HepG2 (cell line): ENCODE data around the gene MXD3. TPM values are rescaled to one million over a fixed set of nuclear protein-coding genes. Genes with fewer than 3 reads are reported as not detected.

Source experiments
- ATAC-seq: fragments of 200-7000 bp; cut with Tn5 transposase; 3 replicates; pipeline ENCODE4 v1.9.1; 2020; ENCODE audit warnings: mild to moderate bottlenecking, moderate library complexity
- BruUV-seq: library from RNA; stranded (reverse); fragments of 400-500 nt; replicated peaks from 2 replicates; lab custom pipeline; 2021; lab: Mats Ljungman, UMichigan
- CTCF ChIA-PET: fragments of 300-600 bp; formaldehyde crosslinking; extraction: SDS; loops from one replicate; lab custom pipeline; 2021; ENCODE audit warnings: low total read pairs, inconsistent platforms, low intra/inter-chr PET ratio; lab: Yijun Ruan, JAX
- POLR2A ChIA-PET: fragments of 350-600 bp; sonication (Branson Sonifier 250); formaldehyde crosslinking; loops from one replicate; lab custom pipeline; 2020; ENCODE audit warnings: antibody characterized with exemption, inconsistent platforms; lab: Yijun Ruan, JAX
- DNase-seq: peaks from one replicate; pipeline ENCODE4 v3.0.0-alpha.2; 2015; ENCODE audit warnings: low spot score
- FAIRE-seq: peaks from 3 replicates; lab custom pipeline; 2011; peaks lifted over from hg19 to GRCh38; lab: Jason Lieb, UNC
- H2AFZ ChIP-seq: one replicate; pipeline ENCODE4 v1.6.1; 2011; ENCODE audit warnings: low read length, inconsistent platforms
- H3K27ac ChIP-seq: fragments of 300-600 bp; 3 replicates; pipeline ENCODE4 v1.8.0; 2011; ENCODE audit warnings: mixed run types, mild to moderate bottlenecking, mixed read lengths, low read length, inconsistent platforms; ENCODE audit not compliant: insufficient read depth; ENCODE audit errors: extremely low read length
- H3K27me3 ChIP-seq, 2 experiments: fragments of 200-600 bp in 1 of 2; 2 replicates in 1 of 2; 3 replicates in 1 of 2; pipeline versions ENCODE4 v1.6.0 to v1.8.0; 2011; ENCODE audit warnings: low read length in 2 of 2, mild to moderate bottlenecking in 2 of 2, moderate library complexity in 2 of 2, inconsistent platforms in 1 of 2; ENCODE audit not compliant: insufficient read depth in 2 of 2, control insufficient read depth in 1 of 2
- H3K36me3 ChIP-seq, 2 experiments: fragments of 200-600 bp in 1 of 2; replicated peaks in 1 of 2; 2 replicates in 1 of 2; 3 replicates in 1 of 2; pipeline versions ENCODE4 v1.5.1 to v1.8.0; 2011; ENCODE audit warnings: low read length in 2 of 2, inconsistent platforms in 1 of 2; ENCODE audit not compliant: insufficient read depth in 2 of 2, control insufficient read depth in 1 of 2
- H3K4me1 ChIP-seq: 2 replicates; pipeline ENCODE4 v1.5.1; 2012; ENCODE audit warnings: low read length, inconsistent platforms; ENCODE audit not compliant: insufficient read depth
- H3K4me2 ChIP-seq: 2 replicates; pipeline ENCODE4 v1.6.0; 2011; ENCODE audit warnings: low read depth, low read length, inconsistent platforms
- H3K4me3 ChIP-seq, 3 experiments: fragments of 200-600 bp in 1 of 3; sonication (generic), shearing (Covaris generic) in 1 of 3; replicated peaks in 1 of 3; 2 replicates each; pipeline ENCODE4 v1.5.1; 2011 to 2016; ENCODE audit warnings: low read length in 3 of 3, inconsistent platforms in 2 of 3, low read depth in 2 of 3, mild to moderate bottlenecking in 2 of 3, control low read depth in 1 of 3, mixed read lengths in 1 of 3; ENCODE audit not compliant: insufficient read depth in 1 of 3
- H3K79me2 ChIP-seq: one replicate; pipeline ENCODE4 v1.6.1; 2011; ENCODE audit warnings: low read length, inconsistent platforms; ENCODE audit not compliant: insufficient read depth
- H3K9ac ChIP-seq: 2 replicates; pipeline ENCODE4 v1.6.0; 2011; ENCODE audit warnings: mild to moderate bottlenecking, low read depth, low read length, inconsistent platforms; ENCODE audit not compliant: insufficient read depth
- H3K9me3 ChIP-seq: 2 replicates; pipeline ENCODE4 v1.5.1; 2012; ENCODE audit warnings: mild to moderate bottlenecking, low read length
- H4K20me1 ChIP-seq: 2 replicates; pipeline ENCODE4 v1.6.0; 2011; ENCODE audit warnings: inconsistent platforms, mild to moderate bottlenecking, low read length, moderate library complexity; ENCODE audit not compliant: insufficient read depth
- ATM ChIP-seq: fragments of 450-650 bp; IDR thresholded peaks from 2 replicates; pipeline ENCODE4 v1.7.1; 2017; ENCODE audit warnings: mild to moderate bottlenecking, borderline replicate concordance
- NFYC ChIP-seq: IDR thresholded peaks from 2 replicates; pipeline ENCODE4 v1.6.1; 2016; ENCODE audit warnings: missing genetic modification reagents, missing compliant biosample characterization
- ZBTB38 ChIP-seq: sonication (generic); formaldehyde crosslinking; IDR thresholded peaks from 2 replicates; pipeline ENCODE4 v1.5.1; 2020; ENCODE audit warnings: mild to moderate bottlenecking, missing genetic modification reagents
- ZNF3 ChIP-seq: IDR thresholded peaks from 2 replicates; pipeline ENCODE4 v1.7.0; 2017; ENCODE audit warnings: inconsistent platforms
- ZNF549 ChIP-seq: sonication (generic); formaldehyde crosslinking; IDR thresholded peaks from 2 replicates; pipeline ENCODE4 v1.5.0; 2020; ENCODE audit warnings: missing genetic modification reagents
- ZNF775 ChIP-seq: sonication (generic); formaldehyde crosslinking; IDR thresholded peaks from 2 replicates; pipeline ENCODE4 v1.4.0; 2020; ENCODE audit warnings: missing genetic modification reagents, mild to moderate bottlenecking, moderate library complexity, borderline replicate concordance
- WGBS: methylation state at CpG from one replicate; pipeline ENCODE4 v1.1.6; 2017; ENCODE audit warnings: low lambda C conversion rate; 5-methylcytosine and 5-hydroxymethylcytosine counted together
- in situ Hi-C: cut with HindIII; loops from 2 replicates; pipeline ENCODE4 v1.10.0; 2017; ENCODE audit warnings: low pct_unique_long_range_greater_than_20kb; ENCODE audit not compliant: extremely low pct_ligation_motif_present
- intact Hi-C: fragments of 100-400 bp; cut with micrococcal nuclease; formaldehyde crosslinking; loops from one replicate; pipeline ENCODE4 v1.10.0; 2022; ENCODE audit not compliant: unreplicated experiment
- polyA plus RNA-seq, 8 experiments: library from polyadenylated mRNA; depleted of rRNA in 3 of 8; stranded (reverse) in 7 of 8; unstranded in 1 of 8; fragments of >200 nt; fragmentation: Illumina TruSeq in 4 of 8; extraction: Trizol in 4 of 8; gene quantifications; 2 replicates each; pipeline versions ENCODE4 v1.2.1 to v1.2.3, GENCODE V29; 2011 to 2016; ENCODE audit warnings: low read depth in 4 of 8, missing spikeins in 1 of 8, mixed read lengths in 1 of 8; ENCODE audit not compliant: insufficient read depth in 1 of 8
- total RNA-seq, 5 experiments: library from RNA; depleted of rRNA; stranded (reverse); fragments of >200 nt; fragmentation: Illumina TruSeq; extraction: Trizol; gene quantifications; 2 replicates each; pipeline ENCODE4 v1.2.3, GENCODE V29; 2016; ENCODE audit warnings: low read depth in 1 of 5
- TF ChIP-seq, protein P1 (sequence below): fragments of 450-650 bp; IDR thresholded peaks from 2 replicates; pipeline ENCODE4 v1.6.1; 2016
- TF ChIP-seq, protein P2 (sequence below), 2 experiments: sonication (generic) in 1 of 2; formaldehyde crosslinking in 1 of 2; IDR thresholded peaks; 2 replicates each; pipeline versions ENCODE4 v1.5.1 to v1.6.1; 2011 to 2020; ENCODE audit warnings: borderline replicate concordance in 1 of 2, low read depth in 1 of 2, low read length in 1 of 2, mild to moderate bottlenecking in 1 of 2, missing genetic modification reagents in 1 of 2, moderate library complexity in 1 of 2
- TF ChIP-seq, protein P3 (sequence below): sonication (generic); formaldehyde crosslinking; IDR thresholded peaks from 2 replicates; pipeline ENCODE4 v1.4.0; 2020; ENCODE audit warnings: mild to moderate bottlenecking, missing genetic modification reagents
- TF ChIP-seq, protein P4 (sequence below): sonication (generic); formaldehyde crosslinking; IDR thresholded peaks from 2 replicates; pipeline ENCODE4 v1.4.0; 2020; ENCODE audit warnings: missing genetic modification reagents
- TF ChIP-seq, protein P5 (sequence below): sonication (generic); formaldehyde crosslinking; IDR thresholded peaks from 2 replicates; pipeline ENCODE4 v1.5.0; 2020; ENCODE audit warnings: missing genetic modification reagents

MXD3 gene
- total and polyA plus RNA-seq, 2 of the 13 experiments (the other 11 are each of a cell fraction or from before 2014, with no cell fraction given): 10.5 to 12.8 TPM

DNA sequence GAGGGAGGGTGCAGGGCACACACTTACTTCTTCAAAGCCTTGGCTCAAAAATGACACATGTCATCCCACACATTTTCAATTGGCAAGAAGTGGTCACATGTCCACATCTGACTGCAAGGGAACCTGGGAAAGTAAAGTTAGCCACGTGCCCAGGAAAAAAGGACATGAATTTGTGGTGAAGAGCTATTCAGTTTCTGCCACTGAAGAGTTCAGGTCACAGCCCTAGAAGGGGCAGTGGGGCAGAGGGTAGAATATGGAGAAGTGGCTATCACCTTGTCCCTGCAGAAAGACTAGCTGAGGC lies 44.1 kb upstream of the MXD3 start:
- H3K9ac ChIP-seq: no peak overlapping the region
- peaks cover 0 to 6% of the 10 kb centered on the region in 2 experiments; a peak in 1 of 5 replicates for H3K27me3 ChIP-seq
- 33% methylated on average over 1 of the region's 1 CpG for WGBS
- in situ Hi-C loops: loop anchor here (25.0 kb wide), 1 partner anchor 819 kb away; the partner anchor contains the start of genes CDHR2 and RNF44
- ChIA-PET POLR2A (interaction anchor here (0.6 to 6.8 kb wide), 4 partner anchors 10 to 23 kb away, joined by 3 to 84 read pairs (median 64); no protein-coding TSS in a partner anchor), CTCF (no interaction called here)
- no peak overlapping the region for H3K4me2 ChIP-seq
- no peak overlapping the region for H3K27ac ChIP-seq
- intact Hi-C loops: no loop called here
- no peaks in the 10 kb centered on the region for H3K9me3 ChIP-seq
- BruUV-seq: no TSS peak
- H4K20me1 ChIP-seq: no peaks in the 10 kb centered on the region
- H2AFZ ChIP-seq: no peak overlapping the region
- no peaks in the 10 kb centered on the region for H3K36me3 ChIP-seq
- H3K4me3 ChIP-seq: no peak overlapping the region
- no peak for ATAC-seq
- no peak for DNase-seq
- H3K4me1 ChIP-seq: peaks cover 87% of the 10 kb centered on the region
- peaks cover 6% of the 10 kb centered on the region for H3K79me2 ChIP-seq
- FAIRE-seq: no peak
- TF ChIP-seq, protein P1, sequence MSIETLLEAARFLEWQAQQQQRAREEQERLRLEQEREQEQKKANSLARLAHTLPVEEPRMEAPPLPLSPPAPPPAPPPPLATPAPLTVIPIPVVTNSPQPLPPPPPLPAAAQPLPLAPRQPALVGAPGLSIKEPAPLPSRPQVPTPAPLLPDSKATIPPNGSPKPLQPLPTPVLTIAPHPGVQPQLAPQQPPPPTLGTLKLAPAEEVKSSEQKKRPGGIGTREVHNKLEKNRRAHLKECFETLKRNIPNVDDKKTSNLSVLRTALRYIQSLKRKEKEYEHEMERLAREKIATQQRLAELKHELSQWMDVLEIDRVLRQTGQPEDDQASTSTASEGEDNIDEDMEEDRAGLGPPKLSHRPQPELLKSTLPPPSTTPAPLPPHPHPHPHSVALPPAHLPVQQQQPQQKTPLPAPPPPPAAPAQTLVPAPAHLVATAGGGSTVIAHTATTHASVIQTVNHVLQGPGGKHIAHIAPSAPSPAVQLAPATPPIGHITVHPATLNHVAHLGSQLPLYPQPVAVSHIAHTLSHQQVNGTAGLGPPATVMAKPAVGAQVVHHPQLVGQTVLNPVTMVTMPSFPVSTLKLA: peak; percentile 46
- TF ChIP-seq, protein P2, sequence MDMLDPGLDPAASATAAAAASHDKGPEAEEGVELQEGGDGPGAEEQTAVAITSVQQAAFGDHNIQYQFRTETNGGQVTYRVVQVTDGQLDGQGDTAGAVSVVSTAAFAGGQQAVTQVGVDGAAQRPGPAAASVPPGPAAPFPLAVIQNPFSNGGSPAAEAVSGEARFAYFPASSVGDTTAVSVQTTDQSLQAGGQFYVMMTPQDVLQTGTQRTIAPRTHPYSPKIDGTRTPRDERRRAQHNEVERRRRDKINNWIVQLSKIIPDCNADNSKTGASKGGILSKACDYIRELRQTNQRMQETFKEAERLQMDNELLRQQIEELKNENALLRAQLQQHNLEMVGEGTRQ (IDR thresholded peaks at IDR 0.05; ENCODE audit: low read depth, low read length): peak; percentile 68
- TF ChIP-seq, protein P2 (CRISPR knock-in tag; IDR thresholded peaks at IDR 0.05; ENCODE audit: borderline replicate concordance): peak; percentile 67; the same call in 1 of the 2 replicates
- TF ChIP-seq, protein P3, sequence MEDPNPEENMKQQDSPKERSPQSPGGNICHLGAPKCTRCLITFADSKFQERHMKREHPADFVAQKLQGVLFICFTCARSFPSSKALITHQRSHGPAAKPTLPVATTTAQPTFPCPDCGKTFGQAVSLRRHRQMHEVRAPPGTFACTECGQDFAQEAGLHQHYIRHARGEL (CRISPR knock-in tag): no peak
- peak; percentile 42; the same call in 1 of the 2 replicates for TF ChIP-seq NFYC (CRISPR knock-in tag)
- TF ChIP-seq ZNF775: no peak
- TF ChIP-seq, protein P4, sequence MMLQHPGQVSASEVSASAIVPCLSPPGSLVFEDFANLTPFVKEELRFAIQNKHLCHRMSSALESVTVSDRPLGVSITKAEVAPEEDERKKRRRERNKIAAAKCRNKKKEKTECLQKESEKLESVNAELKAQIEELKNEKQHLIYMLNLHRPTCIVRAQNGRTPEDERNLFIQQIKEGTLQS (CRISPR knock-in tag): no peak
- no peak for TF ChIP-seq ZNF3 (CRISPR knock-in tag)
- TF ChIP-seq, protein P5, sequence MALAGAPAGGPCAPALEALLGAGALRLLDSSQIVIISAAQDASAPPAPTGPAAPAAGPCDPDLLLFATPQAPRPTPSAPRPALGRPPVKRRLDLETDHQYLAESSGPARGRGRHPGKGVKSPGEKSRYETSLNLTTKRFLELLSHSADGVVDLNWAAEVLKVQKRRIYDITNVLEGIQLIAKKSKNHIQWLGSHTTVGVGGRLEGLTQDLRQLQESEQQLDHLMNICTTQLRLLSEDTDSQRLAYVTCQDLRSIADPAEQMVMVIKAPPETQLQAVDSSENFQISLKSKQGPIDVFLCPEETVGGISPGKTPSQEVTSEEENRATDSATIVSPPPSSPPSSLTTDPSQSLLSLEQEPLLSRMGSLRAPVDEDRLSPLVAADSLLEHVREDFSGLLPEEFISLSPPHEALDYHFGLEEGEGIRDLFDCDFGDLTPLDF: no peak
- TF ChIP-seq ATM: no peak
- TF ChIP-seq ZNF549 (CRISPR knock-in tag): no peak
- TF ChIP-seq ZBTB38 (CRISPR knock-in tag): no peak
